BE2C (cell line): ENCODE data around the gene U2SURP.

Experiments used
- DNase-seq: peaks from one replicate; pipeline ENCODE4 v3.0.0-alpha.2; 2020
- H3K27me3 ChIP-seq: fragments of 250-450 bp; sonication (Bioruptor Pico); 2 replicates; pipeline ENCODE4 v1.5.1; 2020; ENCODE audit warnings: mild to moderate bottlenecking
- H3K36me3 ChIP-seq: fragments of 250-450 bp; sonication (Bioruptor Pico); 2 replicates; pipeline ENCODE4 v1.5.1; 2020; ENCODE audit warnings: mild to moderate bottlenecking
- H3K4me1 ChIP-seq: fragments of 250-450 bp; sonication (Bioruptor Pico); 2 replicates; pipeline ENCODE4 v1.5.1; 2020
- H3K4me3 ChIP-seq: 2 replicates; pipeline ENCODE4 v1.5.1; 2011; ENCODE audit warnings: low read depth, low read length
- H3K9me3 ChIP-seq: fragments of 250-450 bp; sonication (Bioruptor Pico); 2 replicates; pipeline ENCODE4 v1.5.1; 2020
- CTCF ChIP-seq: IDR thresholded peaks from 2 replicates; pipeline ENCODE4 v1.5.1; 2012; ENCODE audit warnings: mild to moderate bottlenecking, low read depth, low read length

Gene U2SURP

GRCh38 chr3:142960322-142960850 lies 41.0 kb upstream of the U2SURP start:
- Histone ChIP-seq H3K9me3 (no peaks in the 10 kb centered on the region), H3K4me3 (no peak overlapping the region), H3K36me3 (no peaks in the 10 kb centered on the region), H3K27me3 (no peaks in the 10 kb centered on the region), H3K4me1 (peaks cover 3% of the 10 kb centered on the region; the same call in 1 of the 2 replicates)
- TF ChIP-seq CTCF = no peak
- DNase-seq = no peak

GRCh38 chr3:142961539-142961938 lies 39.8 kb upstream of the U2SURP start:
- Histone ChIP-seq H3K27me3 (no peaks in the 10 kb centered on the region), H3K4me1 (peaks cover 3% of the 10 kb centered on the region; the same call in 1 of the 2 replicates), H3K36me3 (no peaks in the 10 kb centered on the region), H3K9me3 (no peaks in the 10 kb centered on the region), H3K4me3 (no peak overlapping the region)
- TF ChIP-seq CTCF = no peak
- DNase-seq = no peak

GRCh38 chr3:142962175-142962519 lies 39.2 kb upstream of the U2SURP start:
- no peak for TF ChIP-seq CTCF
- Histone ChIP-seq H3K27me3 (no peaks in the 10 kb centered on the region), H3K9me3 (no peaks in the 10 kb centered on the region), H3K36me3 (no peaks in the 10 kb centered on the region), H3K4me3 (no peak overlapping the region), H3K4me1 (peaks cover 3% of the 10 kb centered on the region; the same call in 1 of the 2 replicates)
- DNase-seq = no peak

- Histone ChIP-seq H3K27me3 (no peaks in the 10 kb centered on the region), H3K36me3 (no peaks in the 10 kb centered on the region), H3K4me1 (peaks cover 3% of the 10 kb centered on the region; the same call in 1 of the 2 replicates), H3K9me3 (no peaks in the 10 kb centered on the region), H3K4me3 (peak overlapping the region; percentile 67)
- DNase-seq = no peak
- TF ChIP-seq CTCF = no peak
Observed at GRCh38 chr3:142962520-142963233, 38.7 kb upstream of the U2SURP start.

- Histone ChIP-seq H3K27me3 (no peaks in the 10 kb centered on the region), H3K9me3 (no peaks in the 10 kb centered on the region), H3K4me1 (peaks cover under 1% of the 10 kb centered on the region; the same call in 1 of the 2 replicates), H3K4me3 (peak overlapping the region; percentile 67), H3K36me3 (no peaks in the 10 kb centered on the region)
- DNase-seq = peak; percentile 34
- TF ChIP-seq CTCF = no peak
Observed at GRCh38 chr3:142963234-142963515, 38.2 kb upstream of the U2SURP start.
